HCT116 (cell line): ENCODE measurements around the gene DNAJC19. TPM values are rescaled to one million over a fixed set of nuclear protein-coding genes. Genes with fewer than 3 reads are reported as not detected.
"Not testable (repeated sequence)": the region's sequence is repeated elsewhere in the genome, so short reads cannot be mapped to it uniquely, and the experiment has no call there.

Experiments
- ATAC-seq: fragments of 200-7000 bp; cut with Tn5 transposase; 2 replicates; pipeline ENCODE4 v1.9.1; 2020; ENCODE audit warnings: mild to moderate bottlenecking, moderate library complexity
- BruUV-seq: library from RNA; stranded (reverse); fragments of 400-500 nt; replicated peaks from 2 replicates; lab custom pipeline; 2021; lab: Mats Ljungman, UMichigan
- CTCF ChIA-PET: fragments of 300-600 bp; sonication (Branson Sonifier 250); formaldehyde crosslinking; loops from one replicate; lab custom pipeline; 2021; ENCODE audit warnings: antibody characterized with exemption; lab: Charles Lee
- POLR2A ChIA-PET: fragments of 300-600, 350-600 bp; sonication (Branson Sonifier 250); formaldehyde crosslinking; loops from one replicate; lab custom pipeline; 2021; ENCODE audit warnings: antibody characterized with exemption; lab: Charles Lee
- RAD21 ChIA-PET, 2 experiments: fragments of 300-600 bp; sonication (Branson Sonifier 250); formaldehyde crosslinking; loops; one replicate each; lab custom pipeline; 2023; ENCODE audit warnings: low total read pairs in 2 of 2; ENCODE audit not compliant: uncharacterized antibody in 2 of 2, unreplicated experiment in 2 of 2, low non-redundant PET in 1 of 2; lab: Charles Lee
- DNase-seq: peaks from one replicate; pipeline ENCODE4 v3.0.0-alpha.2; 2010; ENCODE audit warnings: low read depth, low spot score
- H2AFZ ChIP-seq: fragments of 200-600 bp; shearing (Covaris generic), sonication (generic); 2 replicates; pipeline ENCODE4 v1.6.1; 2017; ENCODE audit warnings: low read depth, mixed run types, mixed read lengths, antibody characterized with exemption, low read length; ENCODE audit not compliant: poor library complexity, severe bottlenecking
- H3K27ac ChIP-seq: 2 replicates; pipeline ENCODE4 v1.5.1; 2012; ENCODE audit warnings: low read depth, low read length
- H3K27me3 ChIP-seq: fragments of 200-600 bp; sonication (generic); 2 replicates; pipeline ENCODE4 v1.6.1; 2016; ENCODE audit warnings: mixed run types, low read length, mixed read lengths; ENCODE audit not compliant: insufficient read depth
- H3K36me3 ChIP-seq, 2 experiments: fragments of 200-500 bp in 1 of 2; fragments of 200-600 bp in 1 of 2; sonication (Bioruptor generic) in 1 of 2; sonication (generic) in 1 of 2; 2 replicates each; pipeline versions ENCODE4 v1.5.1 to v1.6.1; 2014 to 2016; ENCODE audit warnings: low read length in 2 of 2, inconsistent platforms in 1 of 2, mixed read lengths in 1 of 2, mixed run types in 1 of 2; ENCODE audit not compliant: insufficient read depth in 2 of 2, control insufficient read depth in 1 of 2
- H3K4me1 ChIP-seq, 2 experiments: fragments of 200-600 bp in 1 of 2; sonication (generic) in 1 of 2; 2 replicates each; pipeline versions ENCODE4 v1.5.1 to v1.6.1; 2012 to 2017; ENCODE audit warnings: low read length in 2 of 2, inconsistent platforms in 1 of 2, mild to moderate bottlenecking in 1 of 2, mixed read lengths in 1 of 2, mixed run types in 1 of 2, moderate library complexity in 1 of 2; ENCODE audit not compliant: insufficient read depth in 2 of 2, control insufficient read depth in 1 of 2
- H3K4me2 ChIP-seq: fragments of 200-600 bp; sonication (generic); 2 replicates; pipeline ENCODE4 v1.6.1; 2017; ENCODE audit warnings: mixed run types, low read length, mixed read lengths
- H3K4me3 ChIP-seq, 2 experiments: fragments of 200-600 bp in 1 of 2; sonication (generic) in 1 of 2; replicated peaks in 1 of 2; 2 replicates each; pipeline ENCODE4 v1.5.1; 2011 to 2016; ENCODE audit warnings: low read length in 2 of 2, control low read depth in 1 of 2, low read depth in 1 of 2, mild to moderate bottlenecking in 1 of 2, mixed read lengths in 1 of 2, mixed run types in 1 of 2
- H3K79me2 ChIP-seq: fragments of 200-600 bp; sonication (generic); 2 replicates; pipeline ENCODE4 v1.6.1; 2017; ENCODE audit warnings: mild to moderate bottlenecking, mixed run types, low read length, moderate library complexity, mixed read lengths; ENCODE audit not compliant: insufficient read depth
- H3K9ac ChIP-seq: fragments of 200-600 bp; sonication (generic); 2 replicates; pipeline ENCODE4 v1.6.1; 2016; ENCODE audit warnings: low read length, mixed read lengths
- H3K9me2 ChIP-seq: fragments of 200-600 bp; sonication (generic), shearing (Covaris generic); 2 replicates; pipeline ENCODE4 v1.6.1; 2017; ENCODE audit warnings: mixed run types, mild to moderate bottlenecking, moderate library complexity; ENCODE audit not compliant: insufficient read depth
- H3K9me3 ChIP-seq, 2 experiments: fragments of 200-500 bp in 1 of 2; fragments of 200-600 bp in 1 of 2; sonication (Bioruptor generic) in 1 of 2; sonication (generic) in 1 of 2; 2 replicates each; pipeline ENCODE4 v1.6.1; 2014 to 2017; ENCODE audit warnings: low read length in 2 of 2, mixed read lengths in 2 of 2, inconsistent platforms in 1 of 2, low read depth in 1 of 2, mild to moderate bottlenecking in 1 of 2, mixed run types in 1 of 2, moderate library complexity in 1 of 2; ENCODE audit not compliant: control insufficient read depth in 1 of 2, insufficient read depth in 1 of 2
- H4K20me1 ChIP-seq: fragments of 200-600 bp; sonication (generic), shearing (Covaris generic); 2 replicates; pipeline ENCODE4 v1.6.1; 2017; ENCODE audit warnings: mixed run types, mild to moderate bottlenecking, moderate library complexity; ENCODE audit not compliant: insufficient read depth
- ATF3 ChIP-seq: IDR thresholded peaks from 2 replicates; pipeline ENCODE4 v1.6.1; 2012
- CEBPB ChIP-seq: IDR thresholded peaks from 2 replicates; pipeline ENCODE4 v1.6.1; 2012; ENCODE audit warnings: low read depth
- EZH2 ChIP-seq: fragments of 200-600 bp; sonication (generic); IDR thresholded peaks from 2 replicates; pipeline ENCODE4 v1.6.1; 2017; ENCODE audit warnings: antibody characterized with exemption, mixed run types
- EZH2phosphoT487 ChIP-seq: fragments of 200-600 bp; IDR thresholded peaks from 2 replicates; pipeline ENCODE4 v1.6.1; 2018; ENCODE audit warnings: antibody characterized with exemption, borderline replicate concordance
- FOSL1 ChIP-seq: IDR thresholded peaks from 2 replicates; pipeline ENCODE4 v1.6.1; 2012; ENCODE audit warnings: low read depth
- POLR2A ChIP-seq: IDR thresholded peaks from 2 replicates; pipeline ENCODE4 v1.7.0; 2011; ENCODE audit warnings: borderline replicate concordance; ENCODE audit not compliant: insufficient read depth, insufficient read length; ENCODE audit errors: extremely low read depth
- RAD21 ChIP-seq: IDR thresholded peaks from 2 replicates; pipeline ENCODE4 v1.6.1; 2012; ENCODE audit warnings: low read depth, mild to moderate bottlenecking
- SRF ChIP-seq: IDR thresholded peaks from 2 replicates; pipeline ENCODE4 v1.6.1; 2012; ENCODE audit warnings: low read depth
- YY1 ChIP-seq: IDR thresholded peaks from 2 replicates; pipeline ENCODE4 v1.6.1; 2011; ENCODE audit warnings: low read length, low read depth, moderate library complexity, mild to moderate bottlenecking; ENCODE audit not compliant: insufficient replicate concordance; ENCODE audit errors: extremely low read depth
- ZNF274 ChIP-seq: fragments of 200-500 bp; sonication (Bioruptor generic); IDR thresholded peaks from 2 replicates; pipeline ENCODE4 v1.6.1; 2014; ENCODE audit warnings: mild to moderate bottlenecking, low read depth, low read length, inconsistent platforms
- intact Hi-C: fragments of 100-400 bp; cut with micrococcal nuclease; formaldehyde crosslinking; loops from 2 replicates; pipeline ENCODE4 v1.10.0; 2022
- total RNA-seq: library from RNA; stranded (reverse); gene quantifications from one replicate; pipeline ENCODE4 v1.2.1, GENCODE V29; 2021; ENCODE audit not compliant: unreplicated experiment

The DNAJC19 gene
- total RNA-seq, 1 experiment from 2014 or later: 61.2 TPM

- CTCF ChIA-PET: no interaction called here
- H3K27me3 ChIP-seq: no peaks in the 10 kb centered on the region
These were observed 17.7 kb upstream of the DNAJC19 start for GRCh38 chr3:181007262-181007661.

DNA sequence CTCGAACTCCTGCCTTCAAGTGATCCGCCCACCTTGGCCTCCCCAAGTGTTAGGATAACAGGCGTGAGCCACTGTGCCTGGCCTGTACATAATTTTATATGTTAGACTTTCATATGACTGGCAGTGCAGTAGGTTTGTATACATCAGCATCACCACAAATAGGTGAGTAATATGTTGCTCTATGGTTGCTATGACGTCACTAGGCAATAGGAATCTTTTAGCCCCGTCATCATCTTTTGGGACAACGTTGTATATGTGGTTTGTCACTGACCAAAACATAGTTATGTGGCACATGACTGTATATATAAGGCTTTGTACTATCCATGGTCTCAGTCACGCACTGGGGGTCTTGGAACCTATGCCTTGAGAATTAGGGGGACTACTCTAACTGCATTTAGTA is 17.0 kb upstream of the DNAJC19 start:
- Histone ChIP-seq H3K79me2 (no peaks in the 10 kb centered on the region), H3K4me1 (no peaks in the 10 kb centered on the region), H3K4me2 (no peak overlapping the region), H3K27ac (no peak overlapping the region), H3K27me3 (no peaks in the 10 kb centered on the region), H3K9me2 (no peaks in the 10 kb centered on the region), H4K20me1 (no peaks in the 10 kb centered on the region), H3K36me3 (no peaks in the 10 kb centered on the region), H2AFZ (no peak overlapping the region), H3K4me3 (no peak overlapping the region), H3K9ac (no peak overlapping the region), H3K9me3 (no peaks in the 10 kb centered on the region)
- intact Hi-C loops: no loop called here
- no TSS peak for BruUV-seq
- ATAC-seq: no peak
- TF ChIP-seq SRF: no peak
- TF ChIP-seq FOSL1: no peak
- TF ChIP-seq ZNF274: no peak
- no peak for TF ChIP-seq EZH2phosphoT487
- TF ChIP-seq POLR2A: no peak
- no peak for TF ChIP-seq CEBPB
- TF ChIP-seq ATF3: no peak
- TF ChIP-seq RAD21: no peak
- ChIA-PET RAD21 (no interaction called here), CTCF (no interaction called here), POLR2A (no interaction called here)
- DNase-seq: no peak

More at GRCh38 chr3:181007262-181007661, 17.7 kb upstream of the DNAJC19 start:
- Histone ChIP-seq H3K4me2 (no peak overlapping the region), H3K9me2 (no peaks in the 10 kb centered on the region), H3K9ac (no peak overlapping the region), H4K20me1 (no peaks in the 10 kb centered on the region), H3K36me3 (no peaks in the 10 kb centered on the region), H3K4me3 (no peak overlapping the region), H3K79me2 (no peaks in the 10 kb centered on the region), H3K4me1 (no peaks in the 10 kb centered on the region), H3K27ac (no peak overlapping the region), H3K9me3 (no peaks in the 10 kb centered on the region), H2AFZ (no peak overlapping the region)
- ATAC-seq (no peak), DNase-seq (no peak)
- intact Hi-C loops: no loop called here
- TF ChIP-seq EZH2: no peak
- no peak for TF ChIP-seq YY1
- TF ChIP-seq FOSL1: no peak
- no peak for TF ChIP-seq EZH2phosphoT487
- no peak for TF ChIP-seq CEBPB
- no TSS peak for BruUV-seq
- POLR2A ChIA-PET: no interaction called here
- RAD21 ChIA-PET: no interaction called here

DNA sequence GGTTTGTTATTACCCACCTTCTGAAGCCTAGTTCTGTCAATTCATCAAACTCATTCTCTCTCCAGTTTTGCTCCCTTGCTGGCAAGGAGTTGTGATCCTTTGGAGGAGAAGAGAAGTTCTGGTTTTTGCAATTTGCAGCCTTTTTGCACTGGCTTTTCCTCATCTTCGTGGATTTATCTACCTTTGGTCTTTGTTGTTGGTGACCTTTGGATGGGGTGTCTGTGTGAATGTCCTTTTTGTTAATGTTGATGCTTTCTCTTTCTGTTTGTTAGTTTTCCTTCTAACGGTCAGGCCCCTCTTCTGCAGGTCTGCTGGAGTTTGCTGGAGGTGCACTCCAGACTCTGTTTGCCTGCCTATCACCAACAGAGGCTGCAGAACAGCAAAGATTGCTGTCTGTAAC is 13.9 kb upstream of the DNAJC19 start:
- H3K4me3 ChIP-seq, H3K27ac ChIP-seq, DNase-seq, H4K20me1 ChIP-seq, H3K9me2 ChIP-seq, CTCF ChIA-PET, H3K9ac ChIP-seq, H3K4me1 ChIP-seq, BruUV-seq, RAD21 ChIA-PET, H3K79me2 ChIP-seq, H2AFZ ChIP-seq, H3K9me3 ChIP-seq, POLR2A ChIA-PET, ATAC-seq, H3K4me2 ChIP-seq, intact Hi-C loops, H3K27me3 ChIP-seq, H3K36me3 ChIP-seq: not testable (repeated sequence)
